RWPE1 (cell line): ENCODE results near the gene CYP3A7.
"Not testable (repeated sequence)": the region's sequence is repeated elsewhere in the genome, so short reads cannot be mapped to it uniquely, and the experiment has no call there.

Source experiments
- CTCF ChIA-PET: fragments of 350-600 bp; sonication (Branson Sonifier 250); formaldehyde crosslinking; extraction: SDS; loops from one replicate; lab custom pipeline; 2021; lab: Yijun Ruan, JAX
- POLR2A ChIA-PET: fragments of 400-600 bp; formaldehyde crosslinking; extraction: SDS; loops from one replicate; lab custom pipeline; 2020; ENCODE audit warnings: antibody characterized with exemption; ENCODE audit not compliant: low non-redundant PET; lab: Yijun Ruan, JAX
- DNase-seq: peaks from one replicate; pipeline ENCODE4 v3.0.0; 2012; ENCODE audit warnings: low spot score
- H3K27ac ChIP-seq: fragments of 450-650 bp; 2 replicates; pipeline ENCODE4 v1.5.1; 2017
- TF ChIP-seq, protein P1 (sequence below): fragments of 450-650 bp; conservative IDR thresholded peaks from 2 replicates; pipeline ENCODE4 v1.5.1; 2017; ENCODE audit warnings: low read depth, mild to moderate bottlenecking

The CYP3A7 gene

DNA sequence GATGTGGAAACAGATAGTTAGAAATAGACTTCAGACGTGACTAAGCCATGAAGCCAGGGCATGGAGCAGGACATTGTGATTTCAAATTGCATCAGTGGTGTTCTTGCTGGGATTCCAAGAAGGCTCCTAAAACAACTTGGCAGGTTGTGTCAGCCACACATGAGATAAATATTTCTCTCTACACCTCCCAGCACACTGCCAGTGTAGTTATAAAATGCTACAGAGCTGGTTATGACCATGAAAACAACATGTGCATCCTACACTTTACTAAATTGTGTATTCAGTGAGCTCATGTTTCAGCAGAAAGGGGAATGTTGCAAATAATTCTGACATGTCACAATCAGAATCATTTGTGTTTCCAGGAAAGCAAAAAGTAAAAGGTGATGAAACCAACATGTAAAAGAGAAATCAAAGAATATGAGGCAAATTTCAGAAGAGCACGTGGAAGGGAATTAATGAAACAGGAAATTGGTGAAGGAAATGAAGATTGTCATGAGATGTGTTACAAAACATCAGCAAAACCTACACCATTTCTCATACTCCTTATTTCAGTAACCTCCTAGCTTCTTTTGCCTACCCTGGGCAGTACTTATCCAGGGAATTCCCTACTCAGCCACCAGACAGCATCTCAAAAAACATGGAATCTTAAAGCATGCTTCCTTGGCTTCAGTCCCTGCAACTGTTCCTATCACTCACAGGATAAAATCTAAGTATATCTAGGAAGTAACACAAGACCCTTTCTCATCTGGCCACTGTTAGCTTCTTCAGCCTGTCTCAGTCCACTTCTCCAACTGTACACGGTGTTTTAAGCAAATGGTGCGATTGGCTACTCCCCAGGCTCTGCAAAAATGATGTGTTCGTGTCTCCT is 5.8 kb upstream of the CYP3A7 start:
- CTCF ChIA-PET: no interaction called here

DNA sequence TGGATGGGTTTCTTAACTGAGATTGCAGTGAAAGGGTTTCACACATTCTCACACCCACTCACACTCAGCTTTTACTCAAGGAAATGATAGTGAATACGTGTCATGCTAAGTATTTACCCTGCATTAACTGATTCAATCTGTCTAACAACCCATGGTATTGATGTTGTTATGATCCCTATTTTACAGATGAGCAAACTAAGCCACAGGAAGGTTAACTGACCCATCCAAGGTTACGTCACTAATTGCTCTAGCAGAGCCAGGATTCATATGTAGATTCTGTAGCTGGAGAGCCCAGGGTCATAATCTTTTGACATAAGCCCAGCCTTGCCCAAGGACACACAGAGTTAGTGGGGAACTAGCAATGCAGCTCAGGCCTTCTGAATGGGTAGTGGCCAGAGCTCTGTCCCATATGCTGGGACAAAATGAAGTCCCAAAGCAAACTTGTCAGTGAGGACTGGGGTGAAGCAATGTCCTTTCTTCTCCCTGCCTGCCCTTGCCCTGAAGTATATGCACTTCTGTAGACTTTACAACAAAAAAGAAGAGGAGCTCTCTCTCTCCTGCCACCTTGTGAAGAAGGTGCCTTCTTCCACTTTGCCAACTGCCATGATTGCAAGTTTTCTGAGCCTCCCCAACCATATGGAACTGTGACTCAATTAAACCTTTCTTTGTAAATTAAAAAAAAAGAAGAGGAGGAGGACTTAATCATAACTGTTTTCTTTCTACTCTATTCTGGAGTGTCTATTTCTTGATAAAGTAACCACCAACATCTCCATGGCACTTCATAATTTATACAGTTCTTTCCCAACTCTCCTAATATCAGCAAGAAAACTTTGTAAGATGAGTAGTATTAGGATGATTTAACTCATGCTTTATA is 4.9 kb upstream of the CYP3A7 start:
- TF ChIP-seq, protein P1, sequence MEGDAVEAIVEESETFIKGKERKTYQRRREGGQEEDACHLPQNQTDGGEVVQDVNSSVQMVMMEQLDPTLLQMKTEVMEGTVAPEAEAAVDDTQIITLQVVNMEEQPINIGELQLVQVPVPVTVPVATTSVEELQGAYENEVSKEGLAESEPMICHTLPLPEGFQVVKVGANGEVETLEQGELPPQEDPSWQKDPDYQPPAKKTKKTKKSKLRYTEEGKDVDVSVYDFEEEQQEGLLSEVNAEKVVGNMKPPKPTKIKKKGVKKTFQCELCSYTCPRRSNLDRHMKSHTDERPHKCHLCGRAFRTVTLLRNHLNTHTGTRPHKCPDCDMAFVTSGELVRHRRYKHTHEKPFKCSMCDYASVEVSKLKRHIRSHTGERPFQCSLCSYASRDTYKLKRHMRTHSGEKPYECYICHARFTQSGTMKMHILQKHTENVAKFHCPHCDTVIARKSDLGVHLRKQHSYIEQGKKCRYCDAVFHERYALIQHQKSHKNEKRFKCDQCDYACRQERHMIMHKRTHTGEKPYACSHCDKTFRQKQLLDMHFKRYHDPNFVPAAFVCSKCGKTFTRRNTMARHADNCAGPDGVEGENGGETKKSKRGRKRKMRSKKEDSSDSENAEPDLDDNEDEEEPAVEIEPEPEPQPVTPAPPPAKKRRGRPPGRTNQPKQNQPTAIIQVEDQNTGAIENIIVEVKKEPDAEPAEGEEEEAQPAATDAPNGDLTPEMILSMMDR: no peak
- POLR2A ChIA-PET: no interaction called here
- no peak for DNase-seq
- CTCF ChIA-PET: no interaction called here
- H3K27ac ChIP-seq: peak overlapping the region; percentile 73

More for the DNA sequence above, 5.8 kb upstream of the CYP3A7 start:
- DNase-seq: peak; percentile 30
- POLR2A ChIA-PET: interaction anchor here (0.6 kb wide), 1 partner anchor 269 kb away, joined by 11 read pairs; no protein-coding TSS in a partner anchor
- TF ChIP-seq, protein P1: no peak
- peak overlapping the region; percentile 63 for H3K27ac ChIP-seq

DNA sequence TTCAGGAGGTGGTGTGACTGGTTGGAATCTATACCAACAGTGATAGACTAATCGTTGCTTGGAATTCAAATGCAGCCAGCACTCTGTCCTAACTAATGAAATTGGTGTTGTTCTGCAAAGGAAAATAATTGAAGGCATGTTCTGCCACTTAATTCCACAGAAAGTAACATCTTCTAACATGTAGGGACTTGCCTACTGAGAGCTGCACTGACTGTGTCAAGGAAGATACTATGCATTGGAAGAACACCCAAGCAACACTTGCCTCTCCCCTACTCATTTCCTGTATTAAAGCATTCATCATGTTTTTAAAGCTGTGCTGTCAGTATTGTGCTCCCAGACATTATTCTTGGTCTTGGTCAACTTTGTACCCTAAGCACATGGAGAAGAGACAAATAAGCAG is 2.7 kb upstream of the CYP3A7 start:
- no peak overlapping the region for H3K27ac ChIP-seq
- peak; percentile 66 for DNase-seq
- TF ChIP-seq, protein P1: no peak
- CTCF ChIA-PET: no interaction called here
- POLR2A ChIA-PET: no interaction called here

DNA sequence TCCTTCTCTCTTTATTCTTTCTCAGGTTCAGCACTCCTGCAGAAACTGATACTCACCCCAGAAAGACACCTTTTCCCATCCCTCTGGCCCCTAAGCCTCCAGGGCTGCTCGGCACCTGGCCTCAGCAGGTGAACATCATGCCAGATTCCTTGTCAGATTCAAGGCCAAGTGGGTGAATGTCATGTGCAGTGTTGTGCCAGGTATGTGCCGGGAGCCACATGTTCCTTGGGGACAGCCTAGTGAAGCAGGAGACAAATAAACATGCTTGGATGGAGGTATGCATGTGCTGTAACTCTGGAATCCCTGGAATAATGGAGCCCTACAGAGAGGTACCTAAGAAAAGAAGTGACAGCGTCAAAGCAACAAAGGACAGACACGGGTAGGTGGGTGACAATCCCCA is 1.7 kb upstream of the CYP3A7 start:
- DNase-seq, POLR2A ChIA-PET, CTCF ChIA-PET: not testable (repeated sequence)
- peak overlapping the region; percentile 63 for H3K27ac ChIP-seq

DNA sequence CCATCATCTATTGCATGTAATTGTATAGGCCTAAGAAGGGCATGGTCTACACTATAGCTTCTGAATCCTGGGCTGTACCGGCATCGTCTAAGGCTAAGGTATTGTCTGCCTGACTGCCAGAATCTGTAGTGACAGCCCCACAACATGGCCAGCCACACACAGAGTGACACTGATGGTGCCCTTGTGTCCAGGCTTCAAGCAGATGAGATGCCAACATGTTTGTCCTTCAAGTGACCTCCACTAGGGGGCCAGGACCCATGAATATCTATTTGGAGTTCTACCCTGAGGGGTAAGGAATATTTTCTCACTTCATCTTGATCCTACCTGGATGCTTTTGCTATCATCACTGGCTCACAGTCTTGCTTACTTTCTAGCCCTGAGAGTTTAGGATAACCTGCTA is 1.5 kb downstream of the CYP3A7 start:
- DNase-seq: no peak
- TF ChIP-seq, protein P1: no peak
- ChIA-PET POLR2A (no interaction called here), CTCF (no interaction called here)
- H3K27ac ChIP-seq: no peak overlapping the region

DNA sequence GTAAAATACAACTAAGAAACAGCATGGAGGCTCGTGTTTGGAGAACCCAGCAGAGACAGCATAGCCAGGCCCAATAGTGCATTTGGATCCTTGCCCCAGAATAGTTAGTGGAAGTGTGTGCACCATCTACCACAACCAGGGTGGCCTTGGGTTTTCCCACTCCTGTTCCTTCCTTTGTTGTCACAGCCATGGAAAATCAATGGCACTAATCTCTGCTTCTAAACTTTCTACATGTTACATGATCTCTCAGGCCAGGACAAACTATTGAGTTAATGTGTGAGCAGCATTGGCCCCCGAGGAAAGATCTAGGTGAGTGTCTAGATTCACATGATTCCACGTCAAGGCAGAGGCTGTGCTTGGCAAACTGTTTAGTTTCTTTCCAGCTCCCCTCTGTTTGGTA is 2.0 kb downstream of the CYP3A7 start:
- ChIA-PET CTCF (no interaction called here), POLR2A (no interaction called here)
- TF ChIP-seq, protein P1: no peak
- H3K27ac ChIP-seq: no peak overlapping the region
- no peak for DNase-seq
